ENCODE data around the gene ADAMTS8. TPM values are rescaled to one million over a fixed set of nuclear protein-coding genes. Genes with fewer than 3 reads are reported as not detected.

ADAMTS8 gene
- total and polyA plus RNA-seq, 2 experiments from 2014 or later: under 0.01 to 0.10 TPM

GRCh38 chr11:130472434-130472961, 44.1 kb upstream of the ADAMTS8 start:
- WGBS, 2 experiments (ENCODE audit: low coverage in 1 of 2, low lambda C conversion rate in 2 of 2, missing lambda C conversion rate in 2 of 2): 94 to 96% methylated on average over 4 to 7 of the region's 7 CpGs
- in situ Hi-C loops (cut with MboI): no loop called here
- DNase-seq: no peak

GRCh38 chr11:130471731-130472433, 43.5 kb upstream of the ADAMTS8 start:
- H3K27ac ChIP-seq: no peak overlapping the region
- no peaks in the 10 kb centered on the region for H3K27me3 ChIP-seq (replicated peaks; ENCODE audit: insufficient read depth)
- H3F3A ChIP-seq (ENCODE audit: insufficient read depth): no peaks in the 10 kb centered on the region
- WGBS, 2 experiments (ENCODE audit: low coverage in 1 of 2, low lambda C conversion rate in 2 of 2, missing lambda C conversion rate in 2 of 2): 89 to 92% methylated on average over 11 of the region's 11 CpGs
- H3K9ac ChIP-seq: no peak overlapping the region
- no peaks in the 10 kb centered on the region for H3K36me3 ChIP-seq (ENCODE audit: low read depth)
- H3K4me2 ChIP-seq (ENCODE audit: unreplicated experiment): no peak overlapping the region
- H4K20me1 ChIP-seq (ENCODE audit: insufficient read depth): no peaks in the 10 kb centered on the region
- in situ Hi-C loops (cut with MboI): no loop called here
- no peak overlapping the region for H3K4me3 ChIP-seq
- no peak for DNase-seq
- no peaks in the 10 kb centered on the region for H3K4me1 ChIP-seq (ENCODE audit: insufficient read depth)
- H3K9me3 ChIP-seq (ENCODE audit: low read depth): no peaks in the 10 kb centered on the region
- no peak overlapping the region for H2AFZ ChIP-seq
- TF ChIP-seq EZH2phosphoT487 (IDR thresholded peaks at IDR 0.05; ENCODE audit: insufficient read depth, low read depth) (no peak), EZH2 (IDR thresholded peaks at IDR 0.05; ENCODE audit: insufficient read depth, poor library complexity, severe bottlenecking) (no peak)
- no peaks in the 10 kb centered on the region for H3K79me2 ChIP-seq (ENCODE audit: insufficient read depth)
- H3K9me2 ChIP-seq (ENCODE audit: insufficient read depth): no peaks in the 10 kb centered on the region

More at GRCh38 chr11:130472434-130472961, 44.1 kb upstream of the ADAMTS8 start:
- H3K4me1 ChIP-seq (ENCODE audit: insufficient read depth): peaks cover 1% of the 10 kb centered on the region
- H3F3A ChIP-seq (ENCODE audit: insufficient read depth): peaks cover 6% of the 10 kb centered on the region; the same call in 1 of the 2 replicates
- no peaks in the 10 kb centered on the region for H3K79me2 ChIP-seq (ENCODE audit: insufficient read depth)
- H3K9me3 ChIP-seq (ENCODE audit: low read depth): no peaks in the 10 kb centered on the region
- H4K20me1 ChIP-seq (ENCODE audit: insufficient read depth): no peaks in the 10 kb centered on the region
- H3K27me3 ChIP-seq (replicated peaks; ENCODE audit: insufficient read depth): no peaks in the 10 kb centered on the region
- no peaks in the 10 kb centered on the region for H3K9me2 ChIP-seq (ENCODE audit: insufficient read depth)
- H2AFZ ChIP-seq: no peak overlapping the region
- H3K36me3 ChIP-seq (ENCODE audit: low read depth): no peaks in the 10 kb centered on the region
- H3K4me2 ChIP-seq (ENCODE audit: unreplicated experiment): no peak overlapping the region
- no peak overlapping the region for H3K9ac ChIP-seq
- H3K27ac ChIP-seq: no peak overlapping the region
- H3K4me3 ChIP-seq: no peak overlapping the region
- TF ChIP-seq EZH2phosphoT487 (IDR thresholded peaks at IDR 0.05; ENCODE audit: insufficient read depth, low read depth): no peak
- no peak for TF ChIP-seq EZH2 (IDR thresholded peaks at IDR 0.05; ENCODE audit: insufficient read depth, poor library complexity, severe bottlenecking)

GRCh38 chr11:130470832-130471706, 42.7 kb upstream of the ADAMTS8 start:
- H3K27me3 ChIP-seq (replicated peaks; ENCODE audit: insufficient read depth): no peaks in the 10 kb centered on the region
- no peak for DNase-seq
- H3F3A ChIP-seq (ENCODE audit: insufficient read depth): no peaks in the 10 kb centered on the region
- H3K9me3 ChIP-seq (ENCODE audit: low read depth): no peaks in the 10 kb centered on the region
- TF ChIP-seq EZH2phosphoT487 (IDR thresholded peaks at IDR 0.05; ENCODE audit: insufficient read depth, low read depth) (no peak), EZH2 (IDR thresholded peaks at IDR 0.05; ENCODE audit: insufficient read depth, poor library complexity, severe bottlenecking) (no peak)
- no peak overlapping the region for H3K4me2 ChIP-seq (ENCODE audit: unreplicated experiment)
- H3K4me1 ChIP-seq (ENCODE audit: insufficient read depth): no peaks in the 10 kb centered on the region
- no peak overlapping the region for H3K27ac ChIP-seq
- H2AFZ ChIP-seq: no peak overlapping the region
- WGBS, 2 experiments (ENCODE audit: low coverage in 1 of 2, low lambda C conversion rate in 2 of 2, missing lambda C conversion rate in 2 of 2): 86 to 89% methylated on average over 20 of the region's 20 CpGs
- in situ Hi-C loops (cut with MboI): no loop called here
- H3K9ac ChIP-seq: no peak overlapping the region
- H3K79me2 ChIP-seq (ENCODE audit: insufficient read depth): no peaks in the 10 kb centered on the region
- H3K9me2 ChIP-seq (ENCODE audit: insufficient read depth): no peaks in the 10 kb centered on the region
- H3K36me3 ChIP-seq (ENCODE audit: low read depth): no peaks in the 10 kb centered on the region
- no peak overlapping the region for H3K4me3 ChIP-seq
- no peaks in the 10 kb centered on the region for H4K20me1 ChIP-seq (ENCODE audit: insufficient read depth)

- in situ Hi-C loops (cut with MboI): no loop called here
- Histone ChIP-seq H3K4me3 (no peak overlapping the region), H2AFZ (no peak overlapping the region), H4K20me1 (ENCODE audit: insufficient read depth) (no peaks in the 10 kb centered on the region), H3K27ac (no peak overlapping the region), H3K4me2 (ENCODE audit: unreplicated experiment) (no peak overlapping the region), H3K4me1 (ENCODE audit: insufficient read depth) (no peaks in the 10 kb centered on the region), H3F3A (ENCODE audit: insufficient read depth) (no peaks in the 10 kb centered on the region), H3K79me2 (ENCODE audit: insufficient read depth) (no peaks in the 10 kb centered on the region), H3K9me3 (ENCODE audit: low read depth) (no peaks in the 10 kb centered on the region), H3K27me3 (replicated peaks; ENCODE audit: insufficient read depth) (no peaks in the 10 kb centered on the region), H3K9me2 (ENCODE audit: insufficient read depth) (no peaks in the 10 kb centered on the region), H3K9ac (no peak overlapping the region), H3K36me3 (ENCODE audit: low read depth) (no peaks in the 10 kb centered on the region)
- TF ChIP-seq EZH2phosphoT487 (IDR thresholded peaks at IDR 0.05; ENCODE audit: insufficient read depth, low read depth): no peak
- TF ChIP-seq EZH2 (IDR thresholded peaks at IDR 0.05; ENCODE audit: insufficient read depth, poor library complexity, severe bottlenecking): no peak
- WGBS, 2 experiments (ENCODE audit: low coverage in 1 of 2, low lambda C conversion rate in 2 of 2, missing lambda C conversion rate in 2 of 2): 98 to 100% methylated on average over 6 of the region's 6 CpGs
- DNase-seq: no peak
Observed at GRCh38 chr11:130469181-130469580, 40.8 kb upstream of the ADAMTS8 start.

Data from GM23248 (cell line).